Measurements from ENCODE around the gene EVX2.

DNA sequence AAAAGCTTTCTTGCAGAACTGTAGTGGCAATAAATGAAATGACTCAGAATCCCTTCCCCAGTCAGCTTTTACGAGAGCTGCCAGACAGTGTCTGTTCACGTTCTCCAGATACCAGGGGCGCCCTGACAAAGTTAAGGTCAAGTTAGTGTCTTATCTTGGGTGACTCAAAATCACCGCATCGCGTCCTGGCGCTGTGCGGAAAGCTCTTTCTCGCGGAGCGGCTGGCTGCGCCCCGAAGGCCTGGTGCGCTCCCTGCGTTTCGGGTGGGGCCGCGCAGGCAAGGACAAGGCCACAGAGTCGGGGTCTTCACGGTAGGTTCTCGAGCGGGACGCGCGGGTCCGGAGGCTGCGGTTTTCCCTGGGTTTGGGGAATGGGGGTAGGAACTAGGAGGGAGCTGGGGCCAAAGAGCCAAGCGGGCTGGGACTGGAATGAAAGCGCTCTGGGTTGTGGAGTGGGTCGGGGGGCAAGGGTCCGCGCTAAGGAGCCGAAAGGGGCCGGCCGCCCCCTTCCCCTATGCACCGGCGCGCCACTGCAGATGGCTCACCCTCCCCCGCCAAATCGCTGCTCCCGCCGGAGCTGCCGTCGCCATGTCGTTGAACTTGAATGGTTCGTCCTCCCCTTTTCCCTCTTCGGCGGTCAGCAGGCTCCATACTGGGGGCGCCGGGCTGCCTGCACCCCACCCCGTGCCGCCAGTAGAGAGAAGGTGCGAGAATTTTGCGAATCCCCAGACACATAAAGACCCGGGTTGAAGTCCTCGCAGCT lies 20.7 kb upstream of the EVX2 start:
- TF ChIP-seq, protein P1, sequence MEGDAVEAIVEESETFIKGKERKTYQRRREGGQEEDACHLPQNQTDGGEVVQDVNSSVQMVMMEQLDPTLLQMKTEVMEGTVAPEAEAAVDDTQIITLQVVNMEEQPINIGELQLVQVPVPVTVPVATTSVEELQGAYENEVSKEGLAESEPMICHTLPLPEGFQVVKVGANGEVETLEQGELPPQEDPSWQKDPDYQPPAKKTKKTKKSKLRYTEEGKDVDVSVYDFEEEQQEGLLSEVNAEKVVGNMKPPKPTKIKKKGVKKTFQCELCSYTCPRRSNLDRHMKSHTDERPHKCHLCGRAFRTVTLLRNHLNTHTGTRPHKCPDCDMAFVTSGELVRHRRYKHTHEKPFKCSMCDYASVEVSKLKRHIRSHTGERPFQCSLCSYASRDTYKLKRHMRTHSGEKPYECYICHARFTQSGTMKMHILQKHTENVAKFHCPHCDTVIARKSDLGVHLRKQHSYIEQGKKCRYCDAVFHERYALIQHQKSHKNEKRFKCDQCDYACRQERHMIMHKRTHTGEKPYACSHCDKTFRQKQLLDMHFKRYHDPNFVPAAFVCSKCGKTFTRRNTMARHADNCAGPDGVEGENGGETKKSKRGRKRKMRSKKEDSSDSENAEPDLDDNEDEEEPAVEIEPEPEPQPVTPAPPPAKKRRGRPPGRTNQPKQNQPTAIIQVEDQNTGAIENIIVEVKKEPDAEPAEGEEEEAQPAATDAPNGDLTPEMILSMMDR (IDR thresholded peaks at IDR 0.05), result no peak
- TF ChIP-seq POLR2A (IDR thresholded peaks at IDR 0.05), result no peak

Measured in Peyer's patch (tissue), 4 donors.